Measurements from ENCODE around the gene MAP3K13.

The MAP3K13 gene

DNA sequence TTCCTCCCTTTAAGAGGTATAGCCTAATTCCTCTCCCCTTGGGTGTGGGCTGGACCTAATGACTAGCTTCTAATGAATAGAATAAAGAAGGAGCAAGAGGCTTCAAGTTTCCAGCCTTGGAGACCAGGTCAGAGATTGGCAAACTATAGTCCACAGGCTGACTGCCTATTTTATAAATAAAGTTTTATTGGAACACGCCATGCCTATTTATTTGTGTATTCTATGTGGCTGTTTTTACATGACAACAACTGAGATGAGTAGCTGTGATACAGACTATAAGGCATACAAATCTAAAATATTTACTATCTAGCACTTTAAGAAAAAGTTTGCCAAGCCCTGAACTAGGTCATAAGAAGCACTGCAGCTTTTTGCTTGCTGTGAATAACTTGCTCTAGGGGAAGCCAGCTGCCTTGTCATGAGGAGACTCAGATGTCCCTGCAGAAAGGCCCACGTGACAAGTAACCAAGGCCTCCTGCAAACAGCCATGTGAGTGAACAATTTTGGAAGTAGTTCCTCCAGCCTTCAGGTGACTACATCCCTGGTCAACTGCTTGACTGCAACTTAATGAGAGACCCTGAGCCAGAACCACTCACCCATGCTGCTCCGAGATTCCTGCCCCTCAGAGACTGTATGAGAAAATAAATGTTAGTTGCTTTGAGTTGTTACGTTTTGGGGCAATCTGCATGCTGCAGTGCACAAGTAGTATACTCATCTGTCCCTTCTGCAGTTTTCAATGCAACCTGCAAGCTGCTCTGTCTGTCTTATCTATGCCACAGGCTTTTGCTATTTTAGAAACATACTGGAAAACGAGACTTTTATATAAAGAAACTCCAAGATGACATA, 21.1 kb upstream of the MAP3K13 start:
- H3K4me3 ChIP-seq (ENCODE audit: low read depth, low read length): no peak overlapping the region
- TF ChIP-seq CTCF (IDR thresholded peaks at IDR 0.05; ENCODE audit: low read depth, low read length, missing control alignments): no peak
- no peak for DNase-seq (ENCODE audit: low read depth)
- in situ Hi-C loops (cut with HindIII; ENCODE audit: low sequenced_read_pairs): no loop called here

DNA sequence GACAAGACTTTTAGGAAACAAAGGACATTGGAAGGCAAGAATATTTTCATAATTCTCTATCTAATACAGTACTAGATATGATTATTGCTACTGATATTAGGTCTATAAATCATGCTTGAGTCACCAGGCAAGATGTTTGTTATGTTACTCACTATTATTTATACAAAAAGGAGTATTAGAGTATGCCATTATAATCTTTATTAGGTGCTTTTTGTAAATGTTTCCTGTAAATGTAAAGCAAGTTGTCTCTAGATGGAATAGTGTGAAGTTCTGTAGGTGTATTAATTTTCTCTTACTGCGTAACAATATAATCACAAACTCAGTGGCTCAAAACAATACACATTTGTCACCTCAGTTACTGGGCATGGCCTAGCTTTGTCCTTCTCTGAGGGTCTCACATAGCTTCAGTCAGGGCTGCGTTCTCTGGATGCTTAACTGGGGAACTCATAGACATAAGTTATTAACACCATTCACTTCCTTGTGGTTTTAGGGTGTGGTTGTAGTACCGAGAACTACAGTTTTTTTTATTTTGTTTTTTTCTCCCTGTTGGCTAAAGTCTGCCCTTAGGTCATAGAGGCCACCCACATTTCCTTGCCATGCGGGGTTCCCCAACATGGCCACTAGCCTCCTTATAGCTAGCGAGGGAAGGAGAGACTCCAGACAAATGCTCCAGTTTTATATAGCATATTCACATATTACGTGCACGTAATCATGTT, 20.3 kb upstream of the MAP3K13 start:
- no peak overlapping the region for H3K4me3 ChIP-seq (ENCODE audit: low read depth, low read length)
- DNase-seq (ENCODE audit: low read depth): no peak
- no peak for TF ChIP-seq CTCF (IDR thresholded peaks at IDR 0.05; ENCODE audit: low read depth, low read length, missing control alignments)
- in situ Hi-C loops (cut with HindIII; ENCODE audit: low sequenced_read_pairs): no loop called here

- no peak for DNase-seq (ENCODE audit: low read depth)
- H3K4me3 ChIP-seq (ENCODE audit: low read depth, low read length): no peak overlapping the region
- in situ Hi-C loops (cut with HindIII; ENCODE audit: low sequenced_read_pairs): no loop called here
- TF ChIP-seq CTCF (IDR thresholded peaks at IDR 0.05; ENCODE audit: low read depth, low read length, missing control alignments): no peak
These were observed 15.5 kb upstream of the MAP3K13 start for GRCh38 chr3:185347399-185347798.

- no peak for TF ChIP-seq CTCF (IDR thresholded peaks at IDR 0.05; ENCODE audit: low read depth, low read length, missing control alignments)
- no peak for DNase-seq (ENCODE audit: low read depth)
- in situ Hi-C loops (cut with HindIII; ENCODE audit: low sequenced_read_pairs): no loop called here
- no peak overlapping the region for H3K4me3 ChIP-seq (ENCODE audit: low read depth, low read length)
These were observed 12.1 kb upstream of the MAP3K13 start for GRCh38 chr3:185350841-185351240.

DNA sequence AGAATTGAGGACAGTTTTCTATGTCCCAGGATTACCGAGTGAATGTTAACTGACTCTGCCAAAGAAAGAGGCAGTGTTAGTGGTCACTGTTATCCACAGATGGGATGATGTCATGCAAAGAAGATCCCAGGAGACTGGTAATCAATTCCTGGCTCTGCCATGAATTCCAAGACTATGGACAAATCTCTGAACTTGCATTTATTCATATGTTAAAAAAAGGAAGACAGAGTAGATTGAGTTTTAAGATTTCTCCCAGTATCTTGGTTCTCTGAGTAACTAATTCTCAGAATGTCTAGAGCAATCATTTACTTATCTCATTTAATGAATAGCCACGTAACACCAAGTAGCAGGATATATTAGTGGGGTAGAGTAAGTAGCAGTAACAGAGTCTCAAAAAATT, 11.5 kb upstream of the MAP3K13 start:
- in situ Hi-C loops (cut with HindIII; ENCODE audit: low sequenced_read_pairs): no loop called here
- no peak overlapping the region for H3K4me3 ChIP-seq (ENCODE audit: low read depth, low read length)
- no peak for DNase-seq (ENCODE audit: low read depth)
- no peak for TF ChIP-seq CTCF (IDR thresholded peaks at IDR 0.05; ENCODE audit: low read depth, low read length, missing control alignments)

DNA sequence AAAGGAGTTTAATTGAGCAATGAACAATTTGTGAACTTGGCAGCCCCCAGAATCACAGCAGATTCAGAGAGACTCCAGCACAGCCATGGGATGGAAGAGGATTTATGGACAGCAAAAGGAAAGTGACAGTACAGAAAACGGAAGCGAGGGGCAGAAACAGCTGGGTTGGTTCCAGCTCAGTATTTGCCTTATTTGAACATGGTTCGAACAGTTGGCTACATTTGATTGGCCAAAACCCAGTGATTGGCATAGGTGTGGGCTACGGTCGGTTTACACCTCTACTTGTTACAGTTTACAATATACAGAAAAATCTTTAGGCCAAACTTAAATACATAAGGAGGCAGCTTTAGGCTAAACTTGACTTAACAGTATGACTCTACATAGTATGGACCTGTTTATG, 9.7 kb upstream of the MAP3K13 start:
- DNase-seq (ENCODE audit: low read depth): no peak
- H3K4me3 ChIP-seq (ENCODE audit: low read depth, low read length): no peak overlapping the region
- in situ Hi-C loops (cut with HindIII; ENCODE audit: low sequenced_read_pairs): no loop called here
- TF ChIP-seq CTCF (IDR thresholded peaks at IDR 0.05; ENCODE audit: low read depth, low read length, missing control alignments): no peak

Data from astrocyte of the cerebellum (primary cell).